ENCODE results near the gene ASPRV1. TPM values are rescaled to one million over a fixed set of nuclear protein-coding genes. Genes with fewer than 3 reads are reported as not detected.

Gene ASPRV1
- total RNA-seq, 1 donor from 2014 or later = 1.9 TPM

- Histone ChIP-seq H3K4me1 (no peaks in the 10 kb centered on the region), H3K27me3 (ENCODE audit: low read depth) (no peaks in the 10 kb centered on the region), H3K9me3 (no peaks in the 10 kb centered on the region), H3K36me3 (peaks cover 19% of the 10 kb centered on the region), H3K4me3 (no peak overlapping the region), H3K27ac (no peak overlapping the region)
- TF ChIP-seq, protein P1, sequence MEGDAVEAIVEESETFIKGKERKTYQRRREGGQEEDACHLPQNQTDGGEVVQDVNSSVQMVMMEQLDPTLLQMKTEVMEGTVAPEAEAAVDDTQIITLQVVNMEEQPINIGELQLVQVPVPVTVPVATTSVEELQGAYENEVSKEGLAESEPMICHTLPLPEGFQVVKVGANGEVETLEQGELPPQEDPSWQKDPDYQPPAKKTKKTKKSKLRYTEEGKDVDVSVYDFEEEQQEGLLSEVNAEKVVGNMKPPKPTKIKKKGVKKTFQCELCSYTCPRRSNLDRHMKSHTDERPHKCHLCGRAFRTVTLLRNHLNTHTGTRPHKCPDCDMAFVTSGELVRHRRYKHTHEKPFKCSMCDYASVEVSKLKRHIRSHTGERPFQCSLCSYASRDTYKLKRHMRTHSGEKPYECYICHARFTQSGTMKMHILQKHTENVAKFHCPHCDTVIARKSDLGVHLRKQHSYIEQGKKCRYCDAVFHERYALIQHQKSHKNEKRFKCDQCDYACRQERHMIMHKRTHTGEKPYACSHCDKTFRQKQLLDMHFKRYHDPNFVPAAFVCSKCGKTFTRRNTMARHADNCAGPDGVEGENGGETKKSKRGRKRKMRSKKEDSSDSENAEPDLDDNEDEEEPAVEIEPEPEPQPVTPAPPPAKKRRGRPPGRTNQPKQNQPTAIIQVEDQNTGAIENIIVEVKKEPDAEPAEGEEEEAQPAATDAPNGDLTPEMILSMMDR (IDR thresholded peaks at IDR 0.05) = no peak
- intact Hi-C loops (cut with DNase I) = no loop called here
- ATAC-seq (no peak), DNase-seq (no peak)
Observed at GRCh38 chr2:69993048-69993565, 31.7 kb upstream of the ASPRV1 start.

- no peak for ATAC-seq
- intact Hi-C loops (cut with DNase I) = no loop called here
- H3K4me1 ChIP-seq = no peaks in the 10 kb centered on the region
Observed at GRCh38 chr2:69992310-69993047, 31.0 kb upstream of the ASPRV1 start.

GRCh38 chr2:69989441-69990105 is 28.1 kb upstream of the ASPRV1 start:
- H3K27ac ChIP-seq = no peak overlapping the region
- no peak for DNase-seq

More at GRCh38 chr2:69992310-69993047, 31.0 kb upstream of the ASPRV1 start:
- DNase-seq = no peak
- H3K9me3 ChIP-seq = no peaks in the 10 kb centered on the region
- peaks cover 19% of the 10 kb centered on the region for H3K36me3 ChIP-seq
- TF ChIP-seq, protein P1 (IDR thresholded peaks at IDR 0.05) = no peak
- no peak overlapping the region for H3K27ac ChIP-seq
- H3K27me3 ChIP-seq (ENCODE audit: low read depth) = no peaks in the 10 kb centered on the region
- no peak overlapping the region for H3K4me3 ChIP-seq

GRCh38 chr2:69989009-69989408 is 27.6 kb upstream of the ASPRV1 start:
- Histone ChIP-seq H3K27ac (no peak overlapping the region), H3K4me3 (no peak overlapping the region), H3K27me3 (ENCODE audit: low read depth) (no peaks in the 10 kb centered on the region), H3K4me1 (no peaks in the 10 kb centered on the region), H3K9me3 (no peaks in the 10 kb centered on the region), H3K36me3 (peaks cover 8% of the 10 kb centered on the region)
- intact Hi-C loops (cut with DNase I) = no loop called here
- DNase-seq (no peak), ATAC-seq (no peak)
- TF ChIP-seq, protein P1 (IDR thresholded peaks at IDR 0.05) = no peak

More at GRCh38 chr2:69989441-69990105, 28.1 kb upstream of the ASPRV1 start:
- Histone ChIP-seq H3K9me3 (no peaks in the 10 kb centered on the region), H3K4me1 (no peaks in the 10 kb centered on the region), H3K36me3 (peaks cover 9% of the 10 kb centered on the region), H3K4me3 (no peak overlapping the region), H3K27me3 (ENCODE audit: low read depth) (no peaks in the 10 kb centered on the region)
- intact Hi-C loops (cut with DNase I) = no loop called here
- ATAC-seq = no peak
- TF ChIP-seq, protein P1 (IDR thresholded peaks at IDR 0.05) = no peak

GRCh38 chr2:69988086-69988635 is 26.7 kb upstream of the ASPRV1 start:
- TF ChIP-seq, protein P1 (IDR thresholded peaks at IDR 0.05) = no peak
- Histone ChIP-seq H3K36me3 (no peaks in the 10 kb centered on the region), H3K27me3 (ENCODE audit: low read depth) (no peaks in the 10 kb centered on the region), H3K4me1 (no peaks in the 10 kb centered on the region), H3K4me3 (no peak overlapping the region), H3K9me3 (no peaks in the 10 kb centered on the region), H3K27ac (no peak overlapping the region)
- intact Hi-C loops (cut with DNase I) = no loop called here
- ATAC-seq = no peak
- no peak for DNase-seq

Measured in lower lobe of right lung (tissue), 2 donors.